Measurements from ENCODE around the gene CD300C.

CD300C gene

DNA sequence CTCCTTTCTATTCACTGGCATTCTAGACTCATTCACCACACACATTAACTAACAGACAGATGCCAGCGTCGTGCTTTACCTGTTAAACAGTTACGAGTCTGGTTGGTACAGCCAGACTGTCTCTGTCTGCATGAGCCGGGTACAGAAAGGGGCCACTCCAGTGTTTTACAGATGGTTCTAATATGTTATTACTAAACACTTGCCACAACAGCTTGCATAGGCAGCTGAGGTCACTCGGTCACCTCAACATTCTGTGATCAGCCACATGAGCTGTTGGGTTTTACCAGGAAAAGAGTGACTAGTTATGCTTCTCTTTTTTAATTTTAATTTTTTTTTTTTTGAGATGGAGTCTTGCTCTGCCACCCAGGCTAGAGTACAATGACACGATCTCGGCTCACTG is 54.3 kb downstream of the CD300C start:
- H3K27ac ChIP-seq = no peak overlapping the region
- TF ChIP-seq ZFX (IDR thresholded peaks at IDR 0.05; ENCODE audit: borderline replicate concordance) = no peak
- TF ChIP-seq CTCF (IDR thresholded peaks at IDR 0.05) = no peak

Measured in 22Rv1 (cell line).